Measurements from ENCODE around the gene MCCC2. TPM values are rescaled to one million over a fixed set of nuclear protein-coding genes. Genes with fewer than 3 reads are reported as not detected.
"Not testable (repeated sequence)": the region's sequence is repeated elsewhere in the genome, so short reads cannot be mapped to it uniquely, and the experiment has no call there.

Gene MCCC2
- total RNA-seq, 2 donors from 2014 or later: 32.1 to 64.8 TPM

- DNase-seq (ENCODE audit: low spot score) (no peak), ATAC-seq (ENCODE audit: insufficient number of reproducible peaks, low FRiP score, low read depth) (no peak)
- no peaks in the 10 kb centered on the region for H3K4me1 ChIP-seq (ENCODE audit: control insufficient read depth in 1 of 2, low read depth in 2 of 2)
- H3K36me3 ChIP-seq: peaks cover 28% of the 10 kb centered on the region
- H3K4me3 ChIP-seq: no peak overlapping the region
- TF ChIP-seq CTCF (IDR thresholded peaks at IDR 0.05): no peak
- H3K27me3 ChIP-seq (replicated peaks; ENCODE audit: insufficient read depth): no peaks in the 10 kb centered on the region
- no peak overlapping the region for H3K27ac ChIP-seq
- H3K9me3 ChIP-seq: no peaks in the 10 kb centered on the region
Observed at GRCh38 chr5:71564895-71565294, 22.2 kb upstream of the MCCC2 start.

GRCh38 chr5:71569748-71570509 lies 17.2 kb upstream of the MCCC2 start:
- ATAC-seq (ENCODE audit: insufficient number of reproducible peaks, low FRiP score, low read depth) (no peak), DNase-seq (ENCODE audit: low spot score) (no peak)
- Histone ChIP-seq H3K4me1 (ENCODE audit: control insufficient read depth in 1 of 2, low read depth in 2 of 2) (no peaks in the 10 kb centered on the region), H3K4me3 (no peak overlapping the region), H3K27ac (no peak overlapping the region), H3K36me3 (peaks cover 14% of the 10 kb centered on the region), H3K9me3 (no peaks in the 10 kb centered on the region), H3K27me3 (replicated peaks; ENCODE audit: insufficient read depth) (no peaks in the 10 kb centered on the region)
- TF ChIP-seq CTCF (IDR thresholded peaks at IDR 0.05): no peak

GRCh38 chr5:71571811-71572210 lies 15.3 kb upstream of the MCCC2 start:
- H3K27ac ChIP-seq; ATAC-seq (ENCODE audit: insufficient number of reproducible peaks, low FRiP score, low read depth); H3K4me3 ChIP-seq; H3K9me3 ChIP-seq; H3K4me1 ChIP-seq (ENCODE audit: control insufficient read depth in 1 of 2, low read depth in 2 of 2); DNase-seq (ENCODE audit: low spot score); H3K27me3 ChIP-seq (replicated peaks; ENCODE audit: insufficient read depth): not testable (repeated sequence)
- H3K36me3 ChIP-seq: peaks cover 10% of the 10 kb centered on the region

- H3K4me1 ChIP-seq (ENCODE audit: control insufficient read depth in 1 of 2, low read depth in 2 of 2): no peaks in the 10 kb centered on the region
- no peak overlapping the region for H3K27ac ChIP-seq
- DNase-seq (ENCODE audit: low spot score) (no peak), ATAC-seq (ENCODE audit: insufficient number of reproducible peaks, low FRiP score, low read depth) (no peak)
- peaks cover 1% of the 10 kb centered on the region for H3K36me3 ChIP-seq
- no peaks in the 10 kb centered on the region for H3K27me3 ChIP-seq (replicated peaks; ENCODE audit: insufficient read depth)
- H3K9me3 ChIP-seq: no peaks in the 10 kb centered on the region
- TF ChIP-seq CTCF (IDR thresholded peaks at IDR 0.05): no peak
- no peak overlapping the region for H3K4me3 ChIP-seq
Observed at GRCh38 chr5:71573591-71573990, 13.5 kb upstream of the MCCC2 start.

- not testable (repeated sequence) for H3K27me3 ChIP-seq (replicated peaks; ENCODE audit: insufficient read depth); H3K4me3 ChIP-seq; H3K27ac ChIP-seq; DNase-seq (ENCODE audit: low spot score); H3K9me3 ChIP-seq; H3K4me1 ChIP-seq (ENCODE audit: control insufficient read depth in 1 of 2, low read depth in 2 of 2); H3K36me3 ChIP-seq; ATAC-seq (ENCODE audit: insufficient number of reproducible peaks, low FRiP score, low read depth)
Observed at GRCh38 chr5:71575588-71575987, 11.6 kb upstream of the MCCC2 start.

- ATAC-seq (ENCODE audit: insufficient number of reproducible peaks, low FRiP score, low read depth) (no peak), DNase-seq (ENCODE audit: low spot score) (no peak)
- no peak overlapping the region for H3K4me3 ChIP-seq
- H3K4me1 ChIP-seq (ENCODE audit: control insufficient read depth in 1 of 2, low read depth in 2 of 2): no peaks in the 10 kb centered on the region
- no peak for TF ChIP-seq CTCF (IDR thresholded peaks at IDR 0.05)
- H3K9me3 ChIP-seq: no peaks in the 10 kb centered on the region
- no peaks in the 10 kb centered on the region for H3K36me3 ChIP-seq
- H3K27ac ChIP-seq: no peak overlapping the region
- no peaks in the 10 kb centered on the region for H3K27me3 ChIP-seq (replicated peaks; ENCODE audit: insufficient read depth)
Observed at GRCh38 chr5:71576241-71576640, 10.9 kb upstream of the MCCC2 start.

GRCh38 chr5:71577839-71578238 lies 9.3 kb upstream of the MCCC2 start:
- not testable (repeated sequence) for DNase-seq (ENCODE audit: low spot score); ATAC-seq (ENCODE audit: insufficient number of reproducible peaks, low FRiP score, low read depth); H3K4me3 ChIP-seq; H3K9me3 ChIP-seq; H3K36me3 ChIP-seq; H3K27me3 ChIP-seq (replicated peaks; ENCODE audit: insufficient read depth)
- Histone ChIP-seq H3K27ac (peak overlapping the region in 1 of 2 donors; percentile 32), H3K4me1 (ENCODE audit: control insufficient read depth in 1 of 2, low read depth in 2 of 2) (peaks cover under 1 to 12% of the 10 kb centered on the region in 2 donors)

Data from thoracic aorta (tissue), 2 donors.